Ovary (tissue), 3 donors: ENCODE measurements around the gene ZNF8.

Source experiments
- POLR2A ChIP-seq: fragments of 450-650 bp; IDR thresholded peaks from one replicate; pipeline ENCODE4 v1.6.1; 2017; ENCODE audit warnings: antibody characterized with exemption, mild to moderate bottlenecking, moderate library complexity
- TF ChIP-seq, protein P1 (sequence below), 3 donors: fragments of 450-650 bp in 2 of 3; fragments of 200-600 bp in 1 of 3; IDR thresholded peaks; one replicate each; pipeline versions ENCODE4 v1.5.1 to v1.8.0; 2016 to 2022; ENCODE audit warnings: antibody characterized with exemption in 3 of 3, mild to moderate bottlenecking in 1 of 3
- donor health status: DM: no; HTN: no; CAD: no.

DNA sequence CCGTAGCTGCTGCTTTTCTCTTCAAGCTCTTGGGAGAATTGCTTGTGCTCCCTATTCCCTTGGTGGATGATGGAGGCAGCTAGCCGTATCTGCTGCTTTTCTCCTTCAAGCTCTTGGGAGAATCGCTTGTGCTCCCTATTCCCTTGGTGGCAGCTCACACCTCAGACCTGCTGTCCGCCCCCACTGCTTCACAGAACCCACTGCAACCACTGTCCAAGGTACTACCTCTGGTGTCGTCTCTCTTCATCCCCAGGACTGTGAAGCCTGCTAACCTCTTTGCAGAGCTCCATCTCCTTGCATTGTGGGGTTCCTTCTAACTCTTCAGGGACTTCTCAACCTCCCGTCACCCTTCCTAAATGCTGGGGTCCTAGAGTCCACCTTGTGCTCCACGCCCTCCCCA is 21.9 kb downstream of the ZNF8 start:
- no peak for TF ChIP-seq POLR2A
- TF ChIP-seq, protein P1, sequence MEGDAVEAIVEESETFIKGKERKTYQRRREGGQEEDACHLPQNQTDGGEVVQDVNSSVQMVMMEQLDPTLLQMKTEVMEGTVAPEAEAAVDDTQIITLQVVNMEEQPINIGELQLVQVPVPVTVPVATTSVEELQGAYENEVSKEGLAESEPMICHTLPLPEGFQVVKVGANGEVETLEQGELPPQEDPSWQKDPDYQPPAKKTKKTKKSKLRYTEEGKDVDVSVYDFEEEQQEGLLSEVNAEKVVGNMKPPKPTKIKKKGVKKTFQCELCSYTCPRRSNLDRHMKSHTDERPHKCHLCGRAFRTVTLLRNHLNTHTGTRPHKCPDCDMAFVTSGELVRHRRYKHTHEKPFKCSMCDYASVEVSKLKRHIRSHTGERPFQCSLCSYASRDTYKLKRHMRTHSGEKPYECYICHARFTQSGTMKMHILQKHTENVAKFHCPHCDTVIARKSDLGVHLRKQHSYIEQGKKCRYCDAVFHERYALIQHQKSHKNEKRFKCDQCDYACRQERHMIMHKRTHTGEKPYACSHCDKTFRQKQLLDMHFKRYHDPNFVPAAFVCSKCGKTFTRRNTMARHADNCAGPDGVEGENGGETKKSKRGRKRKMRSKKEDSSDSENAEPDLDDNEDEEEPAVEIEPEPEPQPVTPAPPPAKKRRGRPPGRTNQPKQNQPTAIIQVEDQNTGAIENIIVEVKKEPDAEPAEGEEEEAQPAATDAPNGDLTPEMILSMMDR (IDR thresholded peaks at IDR 0.05): no peak
